Chondrocyte (in vitro differentiated cells): ENCODE data around the gene JCHAIN. TPM values are rescaled to one million over a fixed set of nuclear protein-coding genes. Genes with fewer than 3 reads are reported as not detected.

Experiments
- DNase-seq: peaks from one replicate; pipeline ENCODE4 v3.0.0; 2021; ENCODE audit warnings: mixed read lengths, low spot score
- H3K27ac Mint-ChIP-seq: one replicate; pipeline ENCODE4 v1.8.0; 2021; ENCODE audit warnings: mild to moderate bottlenecking, moderate library complexity, mixed read lengths; ENCODE audit not compliant: unreplicated experiment
- H3K27me3 Mint-ChIP-seq: 2 replicates; pipeline ENCODE4 v1.8.0; 2021; ENCODE audit warnings: low read depth, mixed read lengths
- H3K36me3 Mint-ChIP-seq: 2 replicates; pipeline ENCODE4 v1.8.0; 2021; ENCODE audit warnings: low read depth, mixed read lengths
- H3K4me1 Mint-ChIP-seq: 2 replicates; pipeline ENCODE4 v1.8.0; 2021; ENCODE audit warnings: low read depth, mild to moderate bottlenecking, mixed read lengths
- H3K4me3 Mint-ChIP-seq: one replicate; pipeline ENCODE4 v1.8.0; 2021; ENCODE audit warnings: mild to moderate bottlenecking, moderate library complexity, mixed read lengths; ENCODE audit not compliant: unreplicated experiment
- H3K9me3 Mint-ChIP-seq: 2 replicates; pipeline ENCODE4 v1.8.0; 2021; ENCODE audit warnings: low read depth, mixed read lengths
- total RNA-seq: library from RNA; stranded (reverse); gene quantifications from 3 replicates; pipeline ENCODE4 v1.2.1, GENCODE V29; 2021
- TF ChIP-seq, protein P1 (sequence below): fragments of 200-600 bp; sonication (generic); IDR thresholded peaks from 2 replicates; pipeline ENCODE4 v1.5.0; 2021; ENCODE audit warnings: antibody characterized with exemption, mild to moderate bottlenecking, moderate library complexity

The JCHAIN gene
- total RNA-seq, 1 donor from 2014 or later, result not detected

DNA sequence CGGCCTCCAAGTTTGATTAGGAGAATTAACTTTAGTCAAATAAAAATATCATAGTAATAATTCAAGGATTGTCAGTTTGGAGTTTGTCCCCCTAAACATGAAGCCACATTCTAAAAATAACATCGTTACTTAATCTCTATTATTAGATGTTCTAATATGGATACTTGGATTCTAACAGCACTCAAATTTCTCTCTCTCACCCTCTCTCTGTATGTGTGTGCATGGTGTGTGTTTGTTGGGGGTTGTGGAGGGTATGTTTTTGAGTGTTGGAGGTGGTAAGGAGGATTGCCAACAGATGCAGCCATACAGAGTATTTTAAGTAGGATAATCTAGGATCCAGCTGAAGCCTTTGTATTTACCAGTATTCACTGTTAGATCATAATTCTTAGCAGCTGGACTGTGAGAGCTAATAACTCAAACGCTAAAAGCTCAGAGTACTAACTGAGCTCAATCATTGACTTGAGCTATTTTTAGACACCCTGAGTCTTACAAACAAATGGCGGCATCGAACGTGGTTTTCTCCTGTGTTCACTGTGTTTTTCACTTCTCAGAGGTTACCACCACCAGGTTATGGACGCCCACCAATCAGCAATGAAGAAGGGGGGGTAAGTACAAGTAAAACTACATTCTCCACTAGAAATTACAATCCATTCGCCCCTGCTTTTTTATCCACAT, 28.9 kb downstream of the JCHAIN start:
- Mint-ChIP-seq H3K9me3 (no peaks in the 10 kb centered on the region), H3K4me3 (no peak overlapping the region), H3K4me1 (peaks cover 4% of the 10 kb centered on the region), H3K27me3 (no peaks in the 10 kb centered on the region), H3K36me3 (no peaks in the 10 kb centered on the region), H3K27ac (no peak overlapping the region)
- no peak for DNase-seq
- TF ChIP-seq, protein P1, sequence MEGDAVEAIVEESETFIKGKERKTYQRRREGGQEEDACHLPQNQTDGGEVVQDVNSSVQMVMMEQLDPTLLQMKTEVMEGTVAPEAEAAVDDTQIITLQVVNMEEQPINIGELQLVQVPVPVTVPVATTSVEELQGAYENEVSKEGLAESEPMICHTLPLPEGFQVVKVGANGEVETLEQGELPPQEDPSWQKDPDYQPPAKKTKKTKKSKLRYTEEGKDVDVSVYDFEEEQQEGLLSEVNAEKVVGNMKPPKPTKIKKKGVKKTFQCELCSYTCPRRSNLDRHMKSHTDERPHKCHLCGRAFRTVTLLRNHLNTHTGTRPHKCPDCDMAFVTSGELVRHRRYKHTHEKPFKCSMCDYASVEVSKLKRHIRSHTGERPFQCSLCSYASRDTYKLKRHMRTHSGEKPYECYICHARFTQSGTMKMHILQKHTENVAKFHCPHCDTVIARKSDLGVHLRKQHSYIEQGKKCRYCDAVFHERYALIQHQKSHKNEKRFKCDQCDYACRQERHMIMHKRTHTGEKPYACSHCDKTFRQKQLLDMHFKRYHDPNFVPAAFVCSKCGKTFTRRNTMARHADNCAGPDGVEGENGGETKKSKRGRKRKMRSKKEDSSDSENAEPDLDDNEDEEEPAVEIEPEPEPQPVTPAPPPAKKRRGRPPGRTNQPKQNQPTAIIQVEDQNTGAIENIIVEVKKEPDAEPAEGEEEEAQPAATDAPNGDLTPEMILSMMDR, result no peak

- Mint-ChIP-seq H3K27ac (no peak overlapping the region), H3K4me1 (peaks cover 23% of the 10 kb centered on the region), H3K27me3 (no peaks in the 10 kb centered on the region), H3K36me3 (no peaks in the 10 kb centered on the region), H3K9me3 (no peaks in the 10 kb centered on the region), H3K4me3 (no peak overlapping the region)
- no peak for DNase-seq
- TF ChIP-seq, protein P1, result no peak
These were observed 31.8 kb downstream of the JCHAIN start for GRCh38 chr4:70634482-70634881.

DNA sequence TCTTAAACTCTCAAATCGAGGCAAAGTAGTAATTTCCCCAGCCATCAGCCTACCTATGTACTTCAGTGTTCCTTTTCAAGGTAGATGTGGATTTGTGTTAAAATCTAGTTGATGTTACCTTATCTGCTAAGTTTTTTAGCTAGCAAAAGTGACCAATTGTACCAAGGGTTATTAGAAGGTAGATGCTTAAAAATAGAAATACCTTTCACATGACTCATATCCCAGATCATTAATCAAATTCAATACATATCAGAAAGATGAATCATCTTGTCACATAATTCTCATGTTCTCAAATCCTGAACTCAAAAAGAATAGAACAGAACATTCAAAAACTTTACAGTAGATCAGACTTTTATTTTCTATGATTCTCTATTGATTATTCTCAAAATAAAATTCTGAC, 34.3 kb downstream of the JCHAIN start:
- no peak for DNase-seq
- Mint-ChIP-seq H3K27ac (no peak overlapping the region), H3K4me1 (peaks cover 20% of the 10 kb centered on the region), H3K4me3 (no peak overlapping the region), H3K9me3 (no peaks in the 10 kb centered on the region), H3K27me3 (no peaks in the 10 kb centered on the region), H3K36me3 (no peaks in the 10 kb centered on the region)
- TF ChIP-seq, protein P1, result no peak

- DNase-seq, result no peak
- peaks cover 20% of the 10 kb centered on the region for H3K4me1 Mint-ChIP-seq
- no peak overlapping the region for H3K4me3 Mint-ChIP-seq
- H3K27ac Mint-ChIP-seq, result no peak overlapping the region
- no peaks in the 10 kb centered on the region for H3K9me3 Mint-ChIP-seq
- H3K27me3 Mint-ChIP-seq, result no peaks in the 10 kb centered on the region
- TF ChIP-seq, protein P1, result no peak
- H3K36me3 Mint-ChIP-seq, result no peaks in the 10 kb centered on the region
These were observed 36.1 kb downstream of the JCHAIN start for GRCh38 chr4:70630162-70630561.

GRCh38 chr4:70629469-70630090, 36.7 kb downstream of the JCHAIN start:
- H3K27ac Mint-ChIP-seq, result no peak overlapping the region
- H3K9me3 Mint-ChIP-seq, result no peaks in the 10 kb centered on the region
- H3K27me3 Mint-ChIP-seq, result no peaks in the 10 kb centered on the region
- no peaks in the 10 kb centered on the region for H3K36me3 Mint-ChIP-seq
- TF ChIP-seq, protein P1, result no peak
- no peak for DNase-seq
- H3K4me3 Mint-ChIP-seq, result no peak overlapping the region
- peaks cover 20% of the 10 kb centered on the region for H3K4me1 Mint-ChIP-seq
